BLaER1 (cell line): ENCODE results near the gene NAPB.

Experiments used
- H3K27ac ChIP-seq: shearing (Covaris generic); formaldehyde crosslinking; 2 replicates; pipeline ENCODE4 v1.8.1; 2022
- H3K27me3 ChIP-seq: shearing (Covaris generic); formaldehyde crosslinking; 2 replicates; pipeline ENCODE4 v1.8.1; 2022
- H3K36me3 ChIP-seq: shearing (Covaris generic); formaldehyde crosslinking; 2 replicates; pipeline ENCODE4 v1.8.1; 2022
- H3K4me1 ChIP-seq: shearing (Covaris generic); formaldehyde crosslinking; 2 replicates; pipeline ENCODE4 v1.8.1; 2022
- H3K4me2 ChIP-seq: shearing (Covaris generic); formaldehyde crosslinking; 2 replicates; pipeline ENCODE4 v1.8.1; 2022
- H3K4me3 ChIP-seq: shearing (Covaris generic); formaldehyde crosslinking; 2 replicates; pipeline ENCODE4 v1.8.1; 2022
- H3K9ac ChIP-seq: shearing (Covaris generic); formaldehyde crosslinking; 2 replicates; pipeline ENCODE4 v1.8.1; 2022
- H3K9me3 ChIP-seq: shearing (Covaris generic); formaldehyde crosslinking; 2 replicates; pipeline ENCODE4 v1.8.1; 2022
- H4K20me1 ChIP-seq: shearing (Covaris generic); formaldehyde crosslinking; 2 replicates; pipeline ENCODE4 v1.8.1; 2022
- Cebpa-rat ChIP-seq: shearing (Covaris generic); IDR thresholded peaks from 2 replicates; pipeline ENCODE4 v1.8.1; 2022

Gene NAPB

DNA sequence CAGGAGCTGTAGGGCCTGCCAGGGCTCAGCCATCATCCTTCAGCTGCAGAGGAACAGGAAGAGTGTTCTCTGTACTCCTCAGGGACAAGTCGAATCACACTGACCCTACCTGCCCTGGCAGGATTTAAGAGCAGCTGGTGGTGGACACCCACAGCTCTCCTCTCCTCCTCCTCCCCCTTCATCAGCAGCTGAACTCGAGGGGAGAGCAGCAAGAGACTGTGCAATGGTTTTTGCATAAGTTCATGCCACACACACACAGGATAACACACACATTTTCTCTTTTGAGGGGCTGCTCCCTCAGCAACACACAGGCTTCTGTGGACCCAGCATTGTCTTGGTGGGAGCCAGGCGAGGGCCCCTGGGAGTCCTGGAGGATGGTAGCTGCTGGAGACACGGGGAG is 31.5 kb upstream of the NAPB start, which contains the start of gene CST11:
CST11 (minus strand) TSS at position 101 of the 400 bp plus-strand sequence; CDS start at position 36, 65 bp downstream.
- Histone ChIP-seq H3K4me3 (no peak within 1 kb of the TSS), H3K27ac (no peak within 1 kb of the TSS), H3K9ac (no peak within 1 kb of the TSS), H3K36me3 (no peaks in the 10 kb centered on the region), H4K20me1 (no peaks in the 10 kb centered on the region), H3K4me2 (peak within 1 kb of the TSS; percentile 36; the same call in 1 of the 2 replicates), H3K4me1 (peaks cover 49% of the 10 kb centered on the region), H3K9me3 (no peaks in the 10 kb centered on the region), H3K27me3 (no peaks in the 10 kb centered on the region)
- no peak for TF ChIP-seq Cebpa-rat

GRCh38 chr20:23451956-23452487 is 30.7 kb upstream of the NAPB start:
- no peak for TF ChIP-seq Cebpa-rat
- no peaks in the 10 kb centered on the region for H4K20me1 ChIP-seq
- H3K27me3 ChIP-seq, result no peaks in the 10 kb centered on the region

DNA sequence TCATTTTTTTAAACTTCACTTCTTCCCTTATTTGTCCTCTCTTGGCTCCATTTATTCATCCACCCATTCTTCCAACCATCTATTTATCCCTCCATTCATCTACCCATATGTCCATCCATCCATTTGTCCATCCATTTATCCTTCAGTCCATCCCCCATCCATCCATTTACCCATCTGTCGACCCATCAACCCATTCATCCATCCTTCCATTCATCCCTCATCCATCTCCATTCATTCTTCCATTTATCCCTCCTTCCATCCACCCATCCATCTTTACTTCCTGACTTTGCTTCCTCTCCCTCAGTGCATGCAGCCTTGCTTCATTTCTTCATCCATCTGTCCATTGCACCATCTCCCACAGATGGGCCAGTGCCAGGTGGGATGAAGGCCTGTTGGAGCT is 29.6 kb upstream of the NAPB start:
- no peak for TF ChIP-seq Cebpa-rat
- Histone ChIP-seq H3K9me3 (no peaks in the 10 kb centered on the region), H3K27ac (no peak overlapping the region), H3K4me2 (no peak overlapping the region), H4K20me1 (no peaks in the 10 kb centered on the region), H3K4me1 (peaks cover 30% of the 10 kb centered on the region), H3K9ac (no peak overlapping the region), H3K36me3 (no peaks in the 10 kb centered on the region), H3K4me3 (no peak overlapping the region), H3K27me3 (no peaks in the 10 kb centered on the region)

More at GRCh38 chr20:23451956-23452487, 30.7 kb upstream of the NAPB start:
- H3K36me3 ChIP-seq, result no peaks in the 10 kb centered on the region
- H3K9me3 ChIP-seq, result no peaks in the 10 kb centered on the region
- no peak overlapping the region for H3K4me2 ChIP-seq
- no peak overlapping the region for H3K27ac ChIP-seq
- H3K4me3 ChIP-seq, result no peak overlapping the region
- H3K4me1 ChIP-seq, result peaks cover 42% of the 10 kb centered on the region
- H3K9ac ChIP-seq, result no peak overlapping the region

GRCh38 chr20:23449421-23449820 is 28.1 kb upstream of the NAPB start:
- Histone ChIP-seq H3K9ac (no peak overlapping the region), H3K4me3 (no peak overlapping the region), H3K4me1 (peaks cover 25% of the 10 kb centered on the region), H3K4me2 (no peak overlapping the region), H3K27me3 (no peaks in the 10 kb centered on the region), H3K9me3 (no peaks in the 10 kb centered on the region), H4K20me1 (no peaks in the 10 kb centered on the region), H3K36me3 (no peaks in the 10 kb centered on the region), H3K27ac (no peak overlapping the region)
- no peak for TF ChIP-seq Cebpa-rat

DNA sequence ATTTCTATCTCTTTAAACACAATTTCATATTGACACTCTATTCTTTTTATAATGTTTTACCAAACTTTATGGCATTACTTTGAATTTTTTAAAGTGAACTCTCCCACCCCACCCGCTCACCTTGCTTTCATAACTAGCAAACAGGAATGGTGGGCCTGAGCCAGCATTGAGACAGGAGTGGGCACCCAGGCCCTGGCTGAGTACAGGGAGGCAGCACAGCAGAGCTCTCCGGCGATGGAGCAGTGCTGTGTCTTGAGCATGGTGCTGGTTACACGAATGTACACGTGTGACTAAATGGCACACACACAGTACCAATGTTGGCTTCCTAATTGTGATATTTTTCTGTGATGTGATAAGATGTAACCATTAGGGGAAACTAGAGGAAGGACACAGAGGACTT is 26.9 kb upstream of the NAPB start:
- Histone ChIP-seq H3K4me2 (no peak overlapping the region), H3K9ac (no peak overlapping the region)

GRCh38 chr20:23446505-23446904 is 25.2 kb upstream of the NAPB start:
- H3K9ac ChIP-seq, result no peak overlapping the region
- H3K4me1 ChIP-seq, result peaks cover 6% of the 10 kb centered on the region
- no peak for TF ChIP-seq Cebpa-rat

More for the DNA sequence above, 26.9 kb upstream of the NAPB start:
- no peak overlapping the region for H3K4me3 ChIP-seq
- H3K9me3 ChIP-seq, result no peaks in the 10 kb centered on the region
- no peak for TF ChIP-seq Cebpa-rat
- no peak overlapping the region for H3K27ac ChIP-seq
- peaks cover 13% of the 10 kb centered on the region for H3K4me1 ChIP-seq
- no peaks in the 10 kb centered on the region for H3K27me3 ChIP-seq
- no peaks in the 10 kb centered on the region for H4K20me1 ChIP-seq
- no peaks in the 10 kb centered on the region for H3K36me3 ChIP-seq

GRCh38 chr20:23445596-23446217 is 24.4 kb upstream of the NAPB start:
- Histone ChIP-seq H3K4me3 (no peak overlapping the region), H3K9me3 (no peaks in the 10 kb centered on the region), H3K36me3 (no peaks in the 10 kb centered on the region), H3K9ac (no peak overlapping the region), H3K4me1 (peaks cover 6% of the 10 kb centered on the region), H3K27me3 (no peaks in the 10 kb centered on the region), H4K20me1 (no peaks in the 10 kb centered on the region), H3K27ac (no peak overlapping the region), H3K4me2 (no peak overlapping the region)
- TF ChIP-seq Cebpa-rat, result no peak

More at GRCh38 chr20:23446505-23446904, 25.2 kb upstream of the NAPB start:
- Histone ChIP-seq H3K4me2 (no peak overlapping the region), H4K20me1 (no peaks in the 10 kb centered on the region), H3K27ac (no peak overlapping the region), H3K9me3 (no peaks in the 10 kb centered on the region), H3K36me3 (no peaks in the 10 kb centered on the region), H3K4me3 (no peak overlapping the region), H3K27me3 (no peaks in the 10 kb centered on the region)

GRCh38 chr20:23444859-23445258 is 23.6 kb upstream of the NAPB start:
- H3K27me3 ChIP-seq, result no peaks in the 10 kb centered on the region
- H3K36me3 ChIP-seq, result no peaks in the 10 kb centered on the region
- H3K9ac ChIP-seq, result no peak overlapping the region
- peaks cover 6% of the 10 kb centered on the region for H3K4me1 ChIP-seq
- no peak for TF ChIP-seq Cebpa-rat
- H3K27ac ChIP-seq, result no peak overlapping the region
- no peak overlapping the region for H3K4me2 ChIP-seq
- no peaks in the 10 kb centered on the region for H4K20me1 ChIP-seq
- H3K4me3 ChIP-seq, result no peak overlapping the region
- no peaks in the 10 kb centered on the region for H3K9me3 ChIP-seq

DNA sequence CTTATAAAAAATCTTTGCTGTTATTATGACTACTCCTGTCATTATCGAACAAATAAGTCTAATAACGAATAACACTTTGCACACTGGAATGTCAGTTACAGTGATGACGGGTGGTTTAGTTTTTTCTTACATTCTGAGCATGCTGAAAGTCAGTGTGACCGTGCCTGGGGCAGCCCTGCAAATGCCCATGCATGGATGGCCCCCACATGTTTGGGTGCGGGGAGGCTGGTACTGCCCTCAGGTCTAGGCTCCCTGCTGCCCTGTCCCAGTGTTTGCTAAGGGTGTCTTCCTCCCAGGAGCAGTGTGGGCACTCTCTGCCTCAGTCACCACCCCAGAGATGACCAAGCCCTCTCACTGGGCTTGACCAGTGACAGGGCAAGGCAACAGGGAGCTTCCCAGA is 21.1 kb upstream of the NAPB start:
- H3K4me2 ChIP-seq, result no peak overlapping the region
- H3K36me3 ChIP-seq, result no peaks in the 10 kb centered on the region
- no peaks in the 10 kb centered on the region for H3K4me1 ChIP-seq
- no peak overlapping the region for H3K9ac ChIP-seq
- H3K27ac ChIP-seq, result no peak overlapping the region
- no peaks in the 10 kb centered on the region for H3K27me3 ChIP-seq
- H3K9me3 ChIP-seq, result no peaks in the 10 kb centered on the region
- H3K4me3 ChIP-seq, result no peak overlapping the region
- no peak for TF ChIP-seq Cebpa-rat
- no peaks in the 10 kb centered on the region for H4K20me1 ChIP-seq

- Histone ChIP-seq H3K4me1 (no peaks in the 10 kb centered on the region), H4K20me1 (no peaks in the 10 kb centered on the region), H3K9ac (no peak overlapping the region), H3K9me3 (no peaks in the 10 kb centered on the region), H3K27ac (no peak overlapping the region), H3K27me3 (no peaks in the 10 kb centered on the region), H3K4me2 (no peak overlapping the region), H3K36me3 (no peaks in the 10 kb centered on the region), H3K4me3 (no peak overlapping the region)
- TF ChIP-seq Cebpa-rat, result no peak
Measured at GRCh38 chr20:23441850-23442313, 20.6 kb upstream of the NAPB start.
